Nucleus accumbens (tissue), 56 donors: ENCODE data around the gene ADH7.
A peak's percentile ranks its signal among the peaks of the same experiment; 100 is the strongest.
"Not testable (repeated sequence)": the region's sequence is repeated elsewhere in the genome, so short reads cannot be mapped to it uniquely, and the experiment has no call there.

Source experiments
- DNase-seq, 56 donors: peaks; one replicate each; lab custom pipeline; 2025; lab: John Stamatoyannopoulos, UW

Gene ADH7

GRCh38 chr4:99417125-99417524, 18.0 kb downstream of the ADH7 start:
- DNase-seq: no peak

- DNase-seq: peak in 1 of 56 donors; percentile 2
Measured at GRCh38 chr4:99415762-99416161, 19.4 kb downstream of the ADH7 start.

GRCh38 chr4:99414902-99415301, 20.2 kb downstream of the ADH7 start:
- DNase-seq: not testable (repeated sequence)

GRCh38 chr4:99414401-99414800, 20.7 kb downstream of the ADH7 start:
- no peak for DNase-seq

GRCh38 chr4:99413140-99413539, 22.0 kb downstream of the ADH7 start:
- no peak for DNase-seq

GRCh38 chr4:99411041-99411440, 24.1 kb downstream of the ADH7 start:
- DNase-seq: no peak

- DNase-seq: no peak
Measured at GRCh38 chr4:99410075-99410474, 25.1 kb downstream of the ADH7 start.

GRCh38 chr4:99408346-99408745, 26.8 kb downstream of the ADH7 start:
- no peak for DNase-seq

GRCh38 chr4:99405433-99406115, 29.6 kb downstream of the ADH7 start:
- peak in 42 of 56 donors; percentile 1 to 73 (median 25) for DNase-seq

GRCh38 chr4:99404595-99405287, 30.4 kb downstream of the ADH7 start:
- no peak for DNase-seq

- no peak for DNase-seq
Measured at GRCh38 chr4:99403380-99404184, 31.6 kb downstream of the ADH7 start.

- DNase-seq: no peak
Measured at GRCh38 chr4:99402765-99403164, 32.4 kb downstream of the ADH7 start.

GRCh38 chr4:99400831-99401230, 34.3 kb downstream of the ADH7 start:
- no peak for DNase-seq

GRCh38 chr4:99399017-99399416, 36.1 kb downstream of the ADH7 start:
- DNase-seq: no peak

- no peak for DNase-seq
Measured at GRCh38 chr4:99395595-99396364, 39.4 kb downstream of the ADH7 start.

- no peak for DNase-seq
Measured at GRCh38 chr4:99394896-99395295, 40.2 kb downstream of the ADH7 start.

- no peak for DNase-seq
Measured at GRCh38 chr4:99390055-99390454, 45.1 kb downstream of the ADH7 start.

GRCh38 chr4:99389606-99390005, 45.5 kb downstream of the ADH7 start:
- no peak for DNase-seq

GRCh38 chr4:99383833-99384392, 51.2 kb downstream of the ADH7 start:
- DNase-seq: no peak

GRCh38 chr4:99383399-99383798, 51.7 kb downstream of the ADH7 start:
- DNase-seq: no peak
